GM23338 (cell line): ENCODE measurements around the gene ASB2.

ENCODE experiments used
- CTCF ChIP-seq, 2 experiments: fragments of 200-600 bp in 1 of 2; sonication (generic) in 1 of 2; conservative IDR thresholded peaks; 2 replicates each; pipeline versions ENCODE4 v1.5.1 to v1.6.1; 2016 to 2017; ENCODE audit warnings: antibody characterized with exemption in 2 of 2, low read depth in 2 of 2, mild to moderate bottlenecking in 2 of 2, moderate library complexity in 1 of 2
- EZH2 ChIP-seq: fragments of 200-600 bp; sonication (generic); IDR thresholded peaks from one replicate; pipeline ENCODE4 v1.8.0; 2017; ENCODE audit warnings: antibody characterized with exemption, mild to moderate bottlenecking, low read depth; ENCODE audit not compliant: unreplicated experiment
- NANOG ChIP-seq: IDR thresholded peaks from 2 replicates; pipeline ENCODE4 v1.6.1; 2016; ENCODE audit warnings: antibody characterized with exemption, borderline replicate concordance
- POLR2AphosphoS5 ChIP-seq: IDR thresholded peaks from 2 replicates; pipeline ENCODE4 v1.6.1; 2016; ENCODE audit warnings: antibody characterized with exemption, low read depth
- REST ChIP-seq: IDR thresholded peaks from one replicate; pipeline ENCODE4 v1.6.1; 2018; ENCODE audit warnings: antibody characterized with exemption; ENCODE audit not compliant: unreplicated experiment

- TF ChIP-seq REST (no peak), CTCF (conservative IDR thresholded peaks at IDR 0.05; ENCODE audit: low read depth in 2 of 2) (no peak), EZH2 (no peak), NANOG (no peak), POLR2AphosphoS5 (no peak)
Observed at GRCh38 chr14:94020267-94020666, 43.9 kb upstream of the ASB2 start.
